ENCODE data around the gene ATP8A2. TPM values are rescaled to one million over a fixed set of nuclear protein-coding genes. Genes with fewer than 3 reads are reported as not detected.

Gene ATP8A2
- total RNA-seq, 2 experiments from 2014 or later = 0.28 to 0.32 TPM

GRCh38 chr13:26012995-26013394 is 641.2 kb downstream of the ATP8A2 start:
- Mint-ChIP-seq H3K27me3 (no peaks in the 10 kb centered on the region), H3K4me1 (peaks cover 1% of the 10 kb centered on the region), H3K27ac (no peak overlapping the region), H3K4me3 (peak overlapping the region; percentile 57), H3K9me3 (ENCODE audit: low read depth) (no peaks in the 10 kb centered on the region), H3K36me3 (no peaks in the 10 kb centered on the region)
- ATAC-seq (no peak), DNase-seq (no peak)
- CTCF ChIA-PET = interaction anchor here (1.2 kb wide), 1 partner anchor 141 kb away, joined by 3 read pairs; no protein-coding TSS in a partner anchor

GRCh38 chr13:26015271-26016125 is 643.7 kb downstream of the ATP8A2 start:
- no peak for DNase-seq
- CTCF ChIA-PET = no interaction called here
- no peaks in the 10 kb centered on the region for H3K9me3 Mint-ChIP-seq (ENCODE audit: low read depth)
- no peaks in the 10 kb centered on the region for H3K27me3 Mint-ChIP-seq
- no peak for ATAC-seq
- no peaks in the 10 kb centered on the region for H3K4me1 Mint-ChIP-seq
- H3K27ac Mint-ChIP-seq = no peak overlapping the region
- H3K4me3 Mint-ChIP-seq = no peak overlapping the region
- peaks cover 2% of the 10 kb centered on the region for H3K36me3 Mint-ChIP-seq

GRCh38 chr13:26016189-26016588 is 644.4 kb downstream of the ATP8A2 start:
- Mint-ChIP-seq H3K27me3 (no peaks in the 10 kb centered on the region), H3K27ac (no peak overlapping the region), H3K36me3 (peaks cover 2% of the 10 kb centered on the region), H3K4me1 (no peaks in the 10 kb centered on the region), H3K9me3 (ENCODE audit: low read depth) (no peaks in the 10 kb centered on the region), H3K4me3 (no peak overlapping the region)
- DNase-seq (no peak), ATAC-seq (no peak)
- CTCF ChIA-PET = no interaction called here

- Mint-ChIP-seq H3K4me3 (no peak overlapping the region), H3K36me3 (peaks cover 2% of the 10 kb centered on the region), H3K27me3 (no peaks in the 10 kb centered on the region), H3K9me3 (ENCODE audit: low read depth) (no peaks in the 10 kb centered on the region), H3K27ac (no peak overlapping the region), H3K4me1 (no peaks in the 10 kb centered on the region)
- CTCF ChIA-PET = no interaction called here
- ATAC-seq (no peak), DNase-seq (no peak)
These were observed 645.6 kb downstream of the ATP8A2 start for GRCh38 chr13:26017196-26017921.

GRCh38 chr13:26017932-26018665 is 646.3 kb downstream of the ATP8A2 start:
- Mint-ChIP-seq H3K4me1 (no peaks in the 10 kb centered on the region), H3K9me3 (ENCODE audit: low read depth) (no peaks in the 10 kb centered on the region), H3K27me3 (peaks cover 2% of the 10 kb centered on the region), H3K36me3 (peaks cover 2% of the 10 kb centered on the region), H3K4me3 (no peak overlapping the region), H3K27ac (no peak overlapping the region)
- CTCF ChIA-PET = interaction anchor here (0.8 kb wide), 1 partner anchor 155 kb away, joined by 3 read pairs; no protein-coding TSS in a partner anchor
- no peak for ATAC-seq
- DNase-seq = no peak

DNA sequence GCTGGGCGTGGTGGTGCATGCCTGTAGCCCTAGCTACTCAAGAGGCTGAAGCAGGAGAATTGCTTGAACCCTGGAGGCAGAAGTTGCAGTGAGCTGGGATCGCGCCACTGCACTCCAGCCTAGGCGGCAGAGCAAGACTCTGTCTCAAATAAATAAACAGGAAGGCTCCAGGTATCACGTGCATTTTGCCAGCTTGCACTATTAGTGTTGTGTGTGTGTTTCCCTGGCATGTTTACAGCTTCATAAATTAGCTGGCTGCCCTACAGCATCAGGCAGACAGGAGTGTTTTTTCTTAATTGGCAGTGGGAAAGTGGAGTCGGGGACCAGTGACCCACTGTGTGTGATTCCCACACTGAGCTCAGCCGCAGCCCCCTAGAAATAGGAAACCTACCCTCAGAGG is 647.5 kb downstream of the ATP8A2 start:
- Mint-ChIP-seq H3K27me3 (peaks cover 7% of the 10 kb centered on the region), H3K9me3 (ENCODE audit: low read depth) (no peaks in the 10 kb centered on the region), H3K27ac (no peak overlapping the region), H3K4me1 (no peaks in the 10 kb centered on the region), H3K36me3 (peaks cover 2% of the 10 kb centered on the region), H3K4me3 (no peak overlapping the region)
- no peak for ATAC-seq
- no peak for DNase-seq
- CTCF ChIA-PET = no interaction called here

- Mint-ChIP-seq H3K4me3 (no peak overlapping the region), H3K27me3 (peaks cover 9% of the 10 kb centered on the region), H3K9me3 (ENCODE audit: low read depth) (no peaks in the 10 kb centered on the region), H3K27ac (no peak overlapping the region), H3K4me1 (no peaks in the 10 kb centered on the region), H3K36me3 (peaks cover 2% of the 10 kb centered on the region)
- CTCF ChIA-PET = no interaction called here
- DNase-seq (no peak), ATAC-seq (no peak)
These were observed 648.4 kb downstream of the ATP8A2 start for GRCh38 chr13:26019881-26020870.

- Mint-ChIP-seq H3K36me3 (peaks cover 2% of the 10 kb centered on the region), H3K4me1 (no peaks in the 10 kb centered on the region), H3K27ac (no peak overlapping the region), H3K4me3 (no peak overlapping the region), H3K27me3 (peaks cover 9% of the 10 kb centered on the region), H3K9me3 (ENCODE audit: low read depth) (no peaks in the 10 kb centered on the region)
- CTCF ChIA-PET = no interaction called here
- ATAC-seq = no peak
- DNase-seq = no peak
These were observed 649.1 kb downstream of the ATP8A2 start for GRCh38 chr13:26020891-26021290.

DNA sequence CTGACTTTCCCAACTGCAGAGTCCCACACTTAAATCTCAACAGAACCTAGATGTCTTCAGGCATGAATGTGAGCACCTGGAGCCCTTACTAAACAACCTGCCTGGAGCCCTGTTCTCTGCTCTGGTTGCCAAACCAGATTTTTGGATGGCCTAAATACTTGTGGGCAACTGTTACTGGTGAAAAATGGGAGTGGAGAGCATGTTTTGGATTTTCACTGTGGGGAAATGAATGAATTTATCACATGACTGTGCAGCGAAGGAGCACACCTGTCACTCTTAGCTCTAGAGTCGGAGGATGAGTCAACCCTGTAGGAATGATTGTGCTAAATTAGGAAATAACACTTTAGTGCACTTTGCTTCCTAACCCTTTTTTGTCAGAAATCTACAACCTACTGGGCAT is 649.7 kb downstream of the ATP8A2 start:
- Mint-ChIP-seq H3K4me1 (no peaks in the 10 kb centered on the region), H3K27ac (no peak overlapping the region), H3K4me3 (no peak overlapping the region), H3K27me3 (peaks cover 9% of the 10 kb centered on the region), H3K9me3 (ENCODE audit: low read depth) (no peaks in the 10 kb centered on the region), H3K36me3 (peaks cover 2% of the 10 kb centered on the region)
- DNase-seq (no peak), ATAC-seq (no peak)
- CTCF ChIA-PET = no interaction called here

- DNase-seq = no peak
- CTCF ChIA-PET = no interaction called here
- peaks cover 9% of the 10 kb centered on the region for H3K27me3 Mint-ChIP-seq
- H3K4me1 Mint-ChIP-seq = no peaks in the 10 kb centered on the region
- no peak overlapping the region for H3K27ac Mint-ChIP-seq
- H3K4me3 Mint-ChIP-seq = no peak overlapping the region
- peaks cover 2% of the 10 kb centered on the region for H3K36me3 Mint-ChIP-seq
- no peaks in the 10 kb centered on the region for H3K9me3 Mint-ChIP-seq (ENCODE audit: low read depth)
- ATAC-seq = no peak
These were observed 650.2 kb downstream of the ATP8A2 start for GRCh38 chr13:26021956-26022355.

DNA sequence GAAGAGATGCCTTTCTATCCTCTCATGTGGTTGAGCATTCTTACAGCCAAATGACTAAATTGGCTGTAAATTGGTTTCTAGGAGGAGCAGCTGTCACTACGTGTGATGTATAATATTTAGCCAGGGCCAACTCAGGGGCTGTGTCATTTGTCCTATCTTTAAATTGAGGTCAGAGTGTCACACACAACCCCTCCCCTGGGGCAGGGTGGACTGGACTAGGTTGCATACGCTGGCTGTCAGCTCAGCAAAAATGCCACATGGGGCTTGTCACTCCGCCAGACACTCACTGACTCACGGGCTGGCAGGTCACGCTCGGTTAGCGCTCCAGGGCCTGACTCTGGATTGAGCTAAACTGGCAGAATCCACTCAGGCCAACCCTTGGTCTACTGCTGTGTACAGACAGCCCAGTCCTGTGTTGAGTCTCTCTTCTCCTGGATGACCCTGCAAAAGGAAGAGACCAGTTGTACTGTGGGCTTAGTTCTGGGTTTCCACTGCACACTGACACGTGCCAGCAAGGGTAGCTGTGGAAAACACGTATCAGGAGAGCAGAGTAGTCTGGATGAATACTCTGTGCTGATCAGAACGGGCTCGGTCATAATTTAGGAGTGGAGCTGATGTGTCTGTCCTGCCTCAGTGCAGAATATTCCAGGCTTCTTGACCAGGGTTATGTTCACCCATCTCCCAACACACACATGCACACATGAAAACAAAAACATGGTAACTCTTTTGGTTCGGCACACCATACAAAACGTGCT is 650.9 kb downstream of the ATP8A2 start:
- no peak overlapping the region for H3K4me3 Mint-ChIP-seq
- H3K27ac Mint-ChIP-seq = no peak overlapping the region
- CTCF ChIA-PET = no interaction called here
- DNase-seq (no peak), ATAC-seq (no peak)
- H3K36me3 Mint-ChIP-seq = peaks cover 2% of the 10 kb centered on the region
- H3K9me3 Mint-ChIP-seq (ENCODE audit: low read depth) = no peaks in the 10 kb centered on the region
- H3K4me1 Mint-ChIP-seq = no peaks in the 10 kb centered on the region
- H3K27me3 Mint-ChIP-seq = peaks cover 9% of the 10 kb centered on the region

- ATAC-seq = no peak
- H3K4me3 Mint-ChIP-seq = no peak overlapping the region
- H3K9me3 Mint-ChIP-seq (ENCODE audit: low read depth) = no peaks in the 10 kb centered on the region
These were observed 652.8 kb downstream of the ATP8A2 start for GRCh38 chr13:26024558-26024957.

More at GRCh38 chr13:26024558-26024957, 652.8 kb downstream of the ATP8A2 start:
- Mint-ChIP-seq H3K36me3 (peaks cover 2% of the 10 kb centered on the region), H3K27me3 (peaks cover 9% of the 10 kb centered on the region), H3K4me1 (no peaks in the 10 kb centered on the region), H3K27ac (no peak overlapping the region)
- CTCF ChIA-PET = no interaction called here
- DNase-seq = no peak
